Activated T-cell treated with anti-CD3 and anti-CD28 coated beads, Interleukin-2, amount 50 U/mL, for 1 hour (primary cell): Measurements from ENCODE around the gene C16orf54.
A peak's percentile ranks its signal among the peaks of the same experiment; 100 is the strongest.
"Not testable (repeated sequence)": the region's sequence is repeated elsewhere in the genome, so short reads cannot be mapped to it uniquely, and the experiment has no call there.

ENCODE experiments used
- DNase-seq: peaks from one replicate; pipeline ENCODE4 v3.0.0-alpha.2; 2020

C16orf54 gene

DNA sequence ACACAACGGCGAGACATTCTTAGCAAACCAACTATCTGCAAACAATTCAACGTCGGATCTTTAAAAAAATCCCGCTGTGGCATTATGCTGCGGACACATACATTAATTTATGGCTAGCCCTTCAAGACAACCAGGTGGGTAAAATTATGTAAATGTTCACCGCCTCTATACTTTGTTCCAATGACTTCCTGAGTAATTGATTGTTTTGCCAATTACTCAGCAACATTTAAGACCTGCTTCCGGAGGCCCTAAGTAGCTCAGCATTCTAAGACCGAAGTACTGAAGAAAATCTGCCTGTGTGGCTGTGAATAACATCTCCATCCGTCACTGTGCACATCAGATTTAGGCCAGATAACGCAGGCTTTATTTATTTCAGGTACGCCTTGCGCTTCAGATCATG, 43.5 kb downstream of the C16orf54 start:
- DNase-seq = no peak

DNA sequence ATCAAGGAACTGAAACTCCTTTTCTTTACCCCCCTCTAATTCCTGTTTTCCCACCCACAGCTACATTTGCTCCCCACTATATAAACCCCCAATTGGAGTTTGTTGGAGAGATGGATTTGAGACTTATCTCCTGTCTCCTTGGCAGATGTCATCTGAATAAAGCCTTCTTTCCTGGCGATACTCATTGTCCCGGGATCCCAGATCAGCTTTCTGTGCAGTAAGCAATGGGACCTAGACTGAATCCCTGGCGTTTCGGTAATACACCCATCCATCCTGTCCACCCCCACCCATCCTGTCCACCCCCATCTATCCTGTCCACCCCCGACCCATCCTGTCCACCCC, 44.6 kb downstream of the C16orf54 start:
- DNase-seq = no peak

DNA sequence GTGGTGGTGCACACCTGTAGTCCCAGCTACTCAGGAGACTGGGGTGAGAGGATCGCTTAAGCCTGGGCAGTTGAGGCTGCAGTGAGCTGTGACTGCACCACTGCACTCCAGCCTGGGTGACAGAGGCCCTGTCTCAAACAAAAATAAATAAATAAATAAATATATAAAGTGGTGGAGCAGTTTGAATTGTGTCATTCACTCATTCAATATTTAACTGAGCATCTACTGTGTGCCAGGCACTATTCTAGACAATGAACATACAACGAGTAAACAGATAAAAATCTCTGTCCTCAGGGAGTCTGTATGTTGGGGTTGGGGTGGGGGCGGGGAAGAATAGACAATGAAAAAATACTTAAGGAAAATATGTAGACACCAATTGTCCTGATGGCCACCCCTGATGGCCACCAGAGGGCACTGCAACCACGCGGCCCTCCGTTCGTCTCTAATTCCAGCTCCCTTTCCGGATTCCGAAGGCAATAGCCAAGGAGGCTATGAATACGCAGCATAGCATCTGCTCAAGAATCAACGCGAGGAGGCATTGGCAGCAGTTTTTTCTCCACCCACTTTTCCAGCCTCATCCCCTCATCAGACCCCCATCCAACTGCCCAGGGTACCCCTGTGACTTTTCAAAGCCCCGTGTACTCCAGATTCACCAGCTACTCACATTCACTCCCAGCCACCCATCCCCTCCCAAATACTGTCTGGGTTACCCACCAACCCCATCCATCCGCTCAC, 45.4 kb downstream of the C16orf54 start:
- peak; percentile 79 for DNase-seq

DNA sequence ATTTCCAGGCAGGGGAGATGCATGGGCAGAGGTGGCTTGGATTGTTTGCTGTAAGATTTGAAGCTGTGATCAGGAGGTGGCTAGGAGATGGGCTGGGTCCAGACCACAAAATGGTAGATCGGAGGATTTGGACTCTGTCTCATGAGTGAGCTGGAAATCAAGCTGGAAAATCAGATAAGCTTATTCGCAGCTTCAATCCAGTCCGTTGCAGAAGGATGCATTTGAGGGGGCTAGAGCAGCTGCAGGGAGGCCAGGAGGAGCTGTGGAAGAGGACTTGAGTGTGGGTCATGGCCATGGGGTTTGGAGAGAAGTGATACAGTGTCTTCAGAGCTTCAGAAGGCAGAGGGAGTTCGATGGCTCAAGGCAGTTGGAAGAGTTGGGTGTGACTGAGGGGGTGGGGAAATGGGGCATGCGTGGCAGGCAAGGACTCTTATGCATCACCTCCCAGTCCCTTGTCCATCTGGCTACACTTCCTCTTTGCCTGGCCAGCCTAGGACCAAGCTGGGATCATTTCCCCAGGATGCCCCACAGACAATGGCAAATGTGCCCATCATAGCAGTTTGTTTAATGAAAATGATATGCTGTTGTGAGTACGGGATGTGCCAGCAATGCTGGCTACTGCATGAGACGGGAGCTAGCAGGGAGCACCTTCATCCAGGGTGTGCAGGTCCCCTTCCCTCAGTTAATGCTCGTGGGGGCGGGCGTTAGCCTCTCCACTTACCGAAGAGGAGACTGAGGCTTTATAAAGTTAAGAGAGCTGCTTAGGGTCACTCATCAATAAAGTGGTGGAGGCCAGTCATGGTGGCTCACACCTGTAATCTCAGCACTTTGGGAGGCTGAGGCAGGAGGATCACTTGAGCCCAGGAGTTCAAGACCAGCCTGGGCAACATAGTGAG, 46.2 kb downstream of the C16orf54 start:
- DNase-seq = no peak

DNA sequence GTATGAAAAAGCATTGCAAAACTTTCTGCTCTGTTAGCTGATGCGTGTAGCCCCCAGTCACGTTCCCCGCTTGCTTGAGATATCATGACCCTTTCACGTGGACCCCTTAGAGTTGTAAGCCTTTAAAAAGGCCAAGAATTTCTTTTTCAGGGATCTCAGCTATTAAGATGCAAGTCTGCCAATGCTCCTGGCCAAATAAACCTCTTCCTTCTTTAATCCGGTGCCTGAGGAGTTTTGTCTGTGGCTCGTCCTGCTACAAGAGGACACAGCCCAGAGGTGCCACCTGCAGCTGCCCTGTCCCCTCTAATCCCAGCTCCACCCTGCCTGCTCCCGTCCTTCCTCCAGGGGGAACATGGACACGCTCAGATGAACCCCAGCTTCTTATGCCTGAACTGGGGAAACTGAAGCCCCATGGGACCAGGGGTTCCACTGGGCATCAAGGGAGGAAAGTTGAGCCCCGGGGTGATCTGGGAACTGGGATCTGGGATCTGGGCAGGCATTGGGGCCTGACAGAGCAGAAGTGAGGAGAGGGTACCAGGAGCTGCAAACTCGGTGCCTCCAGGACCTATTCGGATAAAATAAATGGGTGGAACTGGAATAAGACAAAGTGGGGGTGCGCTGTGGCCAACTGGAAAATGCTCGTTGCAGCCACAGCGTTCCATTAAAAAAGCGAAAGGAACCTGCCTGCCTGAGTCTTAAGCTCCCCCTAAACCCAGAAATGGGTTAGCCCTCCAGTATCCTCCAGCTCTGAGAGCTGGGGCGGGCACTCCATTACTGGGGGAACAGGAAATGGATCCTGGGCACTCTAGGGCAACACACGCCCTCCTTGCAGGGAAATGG, 47.1 kb downstream of the C16orf54 start:
- DNase-seq = no peak

DNA sequence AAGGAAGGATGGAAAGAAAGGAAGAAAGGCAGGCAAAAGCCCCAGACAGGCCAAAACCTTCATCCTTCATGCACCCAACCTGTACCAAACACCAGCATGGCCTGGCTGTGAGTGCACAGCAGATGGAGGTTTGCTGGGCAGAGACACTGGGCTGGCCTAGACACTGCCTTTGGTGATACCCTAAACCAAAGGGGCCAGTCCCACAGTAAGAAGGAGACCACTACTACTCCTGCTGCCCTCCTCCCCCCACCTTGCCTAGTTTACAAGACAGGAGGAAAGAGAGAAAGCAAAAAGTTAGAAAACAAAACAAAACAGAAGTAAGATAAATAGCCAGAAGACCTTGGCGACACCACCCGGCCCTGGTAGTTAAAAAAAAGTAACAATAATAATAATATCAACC, 47.7 kb downstream of the C16orf54 start:
- no peak for DNase-seq

DNA sequence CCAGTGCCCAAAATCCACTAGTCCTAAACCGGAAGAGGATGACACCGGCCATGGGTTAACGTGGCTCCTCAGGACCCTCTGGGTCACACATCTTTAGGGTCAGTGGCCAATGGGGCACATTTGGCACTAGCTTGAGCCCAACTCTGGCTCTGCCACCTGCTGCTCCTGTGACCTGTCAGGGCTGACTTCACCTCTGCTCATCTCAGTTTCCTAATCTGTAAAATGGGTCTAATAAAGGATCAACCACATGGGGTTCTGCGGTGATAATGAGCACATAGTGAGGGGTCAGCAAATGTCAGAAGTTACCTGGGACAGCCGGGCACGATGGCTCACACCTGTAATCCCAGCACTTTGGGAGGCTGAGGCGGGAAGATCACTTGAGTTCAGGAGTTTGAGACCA, 48.4 kb downstream of the C16orf54 start:
- no peak for DNase-seq

DNA sequence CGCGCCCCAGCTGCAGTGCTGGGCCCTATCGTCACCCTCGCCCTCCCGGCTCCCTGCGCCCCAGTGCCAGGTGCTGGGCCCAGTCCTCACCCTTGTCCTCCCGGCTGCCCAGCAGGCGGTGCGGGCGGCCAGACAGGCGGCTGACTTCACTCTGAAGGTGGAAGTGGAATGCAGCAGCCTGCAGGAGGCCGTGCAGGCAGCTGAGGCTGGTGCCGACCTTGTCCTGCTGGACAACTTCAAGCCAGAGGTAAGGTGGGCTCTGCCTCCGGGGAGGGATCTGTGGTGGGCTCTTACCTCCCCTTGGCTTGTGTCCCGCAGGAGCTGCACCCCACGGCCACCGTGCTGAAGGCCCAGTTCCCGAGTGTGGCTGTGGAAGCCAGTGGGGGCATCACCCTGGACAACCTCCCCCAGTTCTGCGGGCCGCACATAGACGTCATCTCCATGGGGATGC, 48.9 kb downstream of the C16orf54 start:
- no peak for DNase-seq

DNA sequence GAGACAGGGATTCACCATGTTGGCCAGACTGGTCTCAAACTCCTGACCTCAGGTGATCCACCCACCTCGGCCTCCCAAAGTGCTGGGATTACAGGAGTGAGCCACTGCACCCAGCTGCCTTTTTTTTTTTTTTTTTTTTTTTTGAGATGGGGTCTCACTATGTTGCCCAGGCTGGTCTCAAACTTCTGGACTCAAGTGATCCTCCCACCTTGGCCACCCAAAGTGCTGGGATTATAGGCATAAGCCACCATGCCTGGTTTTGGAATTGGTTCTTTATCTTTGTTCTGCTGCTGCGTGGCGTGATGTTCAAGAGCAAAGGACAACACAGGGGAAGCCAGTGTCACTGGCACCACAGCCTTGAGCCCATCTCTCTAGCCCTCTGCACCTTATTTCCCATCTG, 50.1 kb downstream of the C16orf54 start:
- not testable (repeated sequence) for DNase-seq

DNA sequence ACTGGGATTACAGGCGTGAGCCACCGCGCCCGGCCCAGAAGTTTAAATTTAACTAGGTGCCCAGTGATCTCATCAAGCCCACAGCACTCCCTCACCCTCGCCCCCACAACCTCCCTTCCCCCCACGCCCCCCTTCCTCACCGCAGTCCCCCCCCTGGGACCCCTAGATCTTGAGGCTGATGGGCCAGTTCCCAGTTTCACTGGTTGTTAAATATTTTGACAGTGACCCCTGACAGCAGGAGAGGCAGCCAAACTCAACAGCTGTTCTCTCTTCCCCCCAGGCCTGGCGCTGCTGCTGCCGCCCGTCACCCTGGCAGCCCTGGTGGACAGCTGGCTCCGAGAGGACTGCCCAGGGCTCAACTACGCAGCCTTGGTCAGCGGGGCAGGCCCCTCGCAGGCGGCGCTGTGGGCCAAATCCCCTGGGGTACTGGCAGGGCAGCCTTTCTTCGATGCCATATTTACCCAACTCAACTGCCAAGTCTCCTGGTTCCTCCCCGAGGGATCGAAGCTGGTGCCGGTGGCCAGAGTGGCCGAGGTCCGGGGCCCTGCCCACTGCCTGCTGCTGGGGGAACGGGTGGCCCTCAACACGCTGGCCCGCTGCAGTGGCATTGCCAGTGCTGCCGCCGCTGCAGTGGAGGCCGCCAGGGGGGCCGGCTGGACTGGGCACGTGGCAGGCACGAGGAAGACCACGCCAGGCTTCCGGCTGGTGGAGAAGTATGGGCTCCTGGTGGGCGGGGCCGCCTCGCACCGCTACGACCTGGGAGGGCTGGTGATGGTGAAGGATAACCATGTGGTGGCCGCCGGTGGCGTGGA, 51.2 kb downstream of the C16orf54 start:
- no peak for DNase-seq

DNA sequence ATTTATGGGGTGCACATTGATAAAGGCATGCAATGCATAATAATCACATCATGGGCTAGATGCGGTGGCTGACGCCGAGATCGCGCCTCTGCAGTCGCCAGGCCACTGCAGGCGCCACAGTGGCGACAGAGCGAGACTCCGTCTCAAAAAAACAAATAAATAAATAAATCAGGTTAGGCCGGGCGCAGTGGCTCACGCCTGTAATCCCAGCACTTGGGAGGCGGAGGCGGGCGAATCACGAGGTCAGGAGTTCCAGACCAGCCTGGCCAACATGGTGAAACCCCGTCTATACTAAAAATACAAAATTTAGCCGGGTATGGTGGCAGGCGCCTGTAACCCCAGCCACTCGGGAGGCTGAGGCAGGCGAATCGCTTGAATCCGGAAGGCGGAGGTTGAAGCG, 53.2 kb downstream of the C16orf54 start:
- not testable (repeated sequence) for DNase-seq
